HG03457 (cell line): ENCODE data around the gene PGS1.

Experiments used
- ATAC-seq: cut with Tn5 transposase; IDR thresholded peaks from one replicate; pipeline ENCODE4 v1.9.1; 2021; ENCODE audit warnings: moderate number of reproducible peaks; ENCODE audit not compliant: unreplicated experiment

The PGS1 gene

GRCh38 chr17:78384479-78385175 lies 6.2 kb downstream of the PGS1 start:
- no peak for ATAC-seq

GRCh38 chr17:78387977-78388941 lies 9.8 kb downstream of the PGS1 start:
- no peak for ATAC-seq

- no peak for ATAC-seq
Observed at GRCh38 chr17:78390241-78391050, 12.0 kb downstream of the PGS1 start.

- no peak for ATAC-seq
Observed at GRCh38 chr17:78391051-78391431, 12.6 kb downstream of the PGS1 start.

- no peak for ATAC-seq
Observed at GRCh38 chr17:78391843-78392242, 13.4 kb downstream of the PGS1 start.

- no peak for ATAC-seq
Observed at GRCh38 chr17:78392295-78392694, 13.8 kb downstream of the PGS1 start.

GRCh38 chr17:78393575-78393974 lies 15.1 kb downstream of the PGS1 start:
- ATAC-seq: no peak

- ATAC-seq: no peak
Observed at GRCh38 chr17:78394209-78394608, 15.8 kb downstream of the PGS1 start.

GRCh38 chr17:78395155-78395554 lies 16.7 kb downstream of the PGS1 start:
- ATAC-seq: no peak

GRCh38 chr17:78396441-78397337 lies 18.2 kb downstream of the PGS1 start:
- ATAC-seq: no peak

- ATAC-seq: no peak
Observed at GRCh38 chr17:78397681-78398101, 19.2 kb downstream of the PGS1 start.

GRCh38 chr17:78398390-78398789 lies 19.9 kb downstream of the PGS1 start:
- no peak for ATAC-seq

GRCh38 chr17:78399028-78399692 lies 20.7 kb downstream of the PGS1 start:
- no peak for ATAC-seq

- no peak for ATAC-seq
Observed at GRCh38 chr17:78399693-78400144, 21.3 kb downstream of the PGS1 start.

GRCh38 chr17:78400581-78401240 lies 22.3 kb downstream of the PGS1 start:
- ATAC-seq: no peak

- ATAC-seq: no peak
Observed at GRCh38 chr17:78401246-78401645, 22.8 kb downstream of the PGS1 start.

- ATAC-seq: no peak
Observed at GRCh38 chr17:78401891-78402290, 23.4 kb downstream of the PGS1 start.

GRCh38 chr17:78403822-78404221 lies 25.4 kb downstream of the PGS1 start:
- no peak for ATAC-seq

- no peak for ATAC-seq
Observed at GRCh38 chr17:78406396-78406795, 27.9 kb downstream of the PGS1 start.
